Adrenal gland (tissue), 12 donors: ENCODE measurements around the gene HES6. TPM values are rescaled to one million over a fixed set of nuclear protein-coding genes. Genes with fewer than 3 reads are reported as not detected.
"Not testable (repeated sequence)": the region's sequence is repeated elsewhere in the genome, so short reads cannot be mapped to it uniquely, and the experiment has no call there.

Experiments
- DNase-seq, 7 donors: peaks; one replicate each; pipeline ENCODE4 v3.0.0-alpha.2; 2019 to 2020
- H3K27ac ChIP-seq, 5 donors: fragments of 200-600 bp; sonication (generic) in 4 of 5; 1 replicate in 3 of 5; 2 replicates in 2 of 5; pipeline versions ENCODE4 v1.5.1 to v1.8.0; 2016 to 2020; ENCODE audit warnings: mild to moderate bottlenecking in 1 of 5
- H3K27me3 ChIP-seq: fragments of 200-600 bp; 2 replicates; pipeline ENCODE4 v1.8.0; 2021
- H3K36me3 ChIP-seq, 2 donors: fragments of 200-600 bp; replicated peaks in 1 of 2; 1 replicate in 1 of 2; 2 replicates in 1 of 2; pipeline versions ENCODE4 v1.5.1 to v1.8.0; 2018 to 2022
- H3K4me1 ChIP-seq, 2 donors: fragments of 200-600 bp; replicated peaks in 1 of 2; 1 replicate in 1 of 2; 2 replicates in 1 of 2; pipeline versions ENCODE4 v1.5.1 to v1.8.0; 2018 to 2021
- H3K4me3 ChIP-seq, 4 donors: fragments of 200-600 bp; sonication (generic) in 3 of 4; one replicate each; pipeline ENCODE4 v1.5.1; 2016 to 2018
- H3K9me3 ChIP-seq, 3 donors: fragments of 200-600 bp; sonication (generic) in 1 of 3; replicated peaks in 1 of 3; 1 replicate in 2 of 3; 2 replicates in 1 of 3; pipeline versions ENCODE4 v1.5.1 to v1.8.0; 2016 to 2021
- CTCF ChIP-seq, 6 experiments: fragments of 450-650 bp in 4 of 6; fragments of 200-600 bp in 2 of 6; sonication (generic) in 1 of 6; IDR thresholded peaks; 1 replicate in 5 of 6; 2 replicates in 1 of 6; pipeline versions ENCODE4 v1.5.1 to v1.8.0; 2016 to 2021; ENCODE audit warnings: antibody characterized with exemption in 6 of 6, mild to moderate bottlenecking in 2 of 6, moderate library complexity in 1 of 6
- POLR2A ChIP-seq, 2 donors: fragments of 450-650 bp; IDR thresholded peaks; one replicate each; pipeline ENCODE4 v1.6.1; 2017; ENCODE audit warnings: antibody characterized with exemption in 2 of 2, mild to moderate bottlenecking in 2 of 2, moderate library complexity in 1 of 2
- WGBS, 4 donors: extraction: QIAGEN DNeasy Blood & Tissue Kit in 2 of 4; methylation state at CpG; one replicate each; pipeline versions ENCODE4 v1.1.5 to v1.1.7; 2013 to 2017; 5-methylcytosine and 5-hydroxymethylcytosine counted together
- intact Hi-C, 2 donors: fragments of 100-400 bp; cut with DNase I; formaldehyde crosslinking; loops; one replicate each; pipeline versions ENCODE4 v1.14.1 to v1.15.0; 2022 to 2023
- polyA plus RNA-seq, 3 donors: library from polyadenylated mRNA; stranded (reverse); fragments of 200-250 nt in 2 of 3; fragments of 350-450 nt in 1 of 3; fragmentation: Illumina TruSeq in 1 of 3; extraction: RNeasy Lipid Tissue Mini Kit (QIAGEN cat#74804) in 1 of 3; gene quantifications; one replicate each; pipeline ENCODE4 v1.2.3, GENCODE V29; 2013 to 2014
- total RNA-seq, 9 donors: library from RNA; depleted of rRNA in 4 of 9; stranded (reverse); fragments of >200 nt in 4 of 9; fragments of 120-200 nt in 1 of 9; fragmentation: NEBNext Ultra II Directional in 1 of 9; extraction: Animal tissue kit (Norgen Biotek cat#: 25700) in 1 of 9; gene quantifications; one replicate each; pipeline versions ENCODE4 v1.1.0 to v1.2.4, GENCODE V29; 2013 to 2023
- donor health status: healthy with polysubstance abuse.
- donor health status: Bipolar disorder and iron deficiency.
- donor health status: DM: yes; HTN: yes; CAD: no.
- donor health status: DM: no; HTN: no; CAD: no.
- donor health status: DM: no; HTN: no; CAD: no.
- donor health status: DM: yes; HTN: yes; CAD: no.

Gene HES6
- total and polyA plus RNA-seq, 12 donors = 4.3 to 21.6 (median 11.0) TPM

- no peak overlapping the region for H3K4me3 ChIP-seq
- no peak overlapping the region for H3K27ac ChIP-seq
- H3K27me3 ChIP-seq = no peaks in the 10 kb centered on the region
- TF ChIP-seq POLR2A (IDR thresholded peaks at IDR 0.05) (no peak), CTCF (IDR thresholded peaks at IDR 0.05) (no peak)
- 79 to 93% (median 84%) methylated on average over 6 to 9 of the region's 9 CpGs for WGBS, 4 donors
- H3K4me1 ChIP-seq = no peaks in the 10 kb centered on the region
- intact Hi-C loops = no loop called here
- no peak for DNase-seq
- peaks cover 0 to 10% of the 10 kb centered on the region in 2 donors for H3K36me3 ChIP-seq
- no peaks in the 10 kb centered on the region for H3K9me3 ChIP-seq
Observed at GRCh38 chr2:238278626-238279323, 38.9 kb upstream of the HES6 start.

- H3K36me3 ChIP-seq = peaks cover 0 to 15% of the 10 kb centered on the region in 2 donors
- no peak for TF ChIP-seq POLR2A (IDR thresholded peaks at IDR 0.05)
- TF ChIP-seq CTCF (IDR thresholded peaks at IDR 0.05) = no peak
- no peak for DNase-seq
Observed at GRCh38 chr2:238277695-238278094, 37.9 kb upstream of the HES6 start.

GRCh38 chr2:238274152-238274865, 34.5 kb upstream of the HES6 start:
- Histone ChIP-seq H3K4me1 (no peaks in the 10 kb centered on the region), H3K36me3 (peaks cover 0 to 33% of the 10 kb centered on the region in 2 donors), H3K9me3 (no peaks in the 10 kb centered on the region), H3K4me3 (no peak overlapping the region), H3K27ac (no peak overlapping the region), H3K27me3 (no peaks in the 10 kb centered on the region)
- intact Hi-C loops = no loop called here
- WGBS, 4 donors = 90 to 96% (median 95%) methylated on average over 16 to 20 of the region's 20 CpGs
- TF ChIP-seq POLR2A (IDR thresholded peaks at IDR 0.05) (no peak), CTCF (IDR thresholded peaks at IDR 0.05) (no peak)
- DNase-seq = no peak

More at GRCh38 chr2:238277695-238278094, 37.9 kb upstream of the HES6 start:
- Histone ChIP-seq H3K4me1 (no peaks in the 10 kb centered on the region), H3K9me3 (no peaks in the 10 kb centered on the region), H3K27me3 (no peaks in the 10 kb centered on the region), H3K27ac (no peak overlapping the region), H3K4me3 (no peak overlapping the region)
- intact Hi-C loops = no loop called here
- 89 to 94% (median 91%) methylated on average over 15 of the region's 15 CpGs for WGBS, 4 donors

- H3K4me3 ChIP-seq, H3K9me3 ChIP-seq, H3K27ac ChIP-seq, DNase-seq, intact Hi-C loops, H3K27me3 ChIP-seq, H3K4me1 ChIP-seq: not testable (repeated sequence)
- peaks cover 0 to 38% of the 10 kb centered on the region in 2 donors for H3K36me3 ChIP-seq
- whole genome bisulfite sequencing, 4 donors = 90 to 95% (median 93%) methylated on average over 10 of the region's 10 CpGs
Observed at GRCh38 chr2:238273433-238273832, 33.6 kb upstream of the HES6 start.
